D721Med (cell line): ENCODE results near the gene AQP12B.

Source experiments
- DNase-seq: peaks from one replicate; pipeline ENCODE4 v3.0.0; 2011; ENCODE audit warnings: low spot score; ENCODE audit not compliant: insufficient read length
- FAIRE-seq: peaks from 2 replicates; lab custom pipeline; 2011; peaks lifted over from hg19 to GRCh38; lab: Jason Lieb, UNC
- TF ChIP-seq, protein P1 (sequence below): IDR thresholded peaks from 2 replicates; pipeline ENCODE4 v1.5.1; 2012; ENCODE audit warnings: mild to moderate bottlenecking, control low read depth; ENCODE audit not compliant: insufficient read depth; ENCODE audit errors: missing control alignments

AQP12B gene

DNA sequence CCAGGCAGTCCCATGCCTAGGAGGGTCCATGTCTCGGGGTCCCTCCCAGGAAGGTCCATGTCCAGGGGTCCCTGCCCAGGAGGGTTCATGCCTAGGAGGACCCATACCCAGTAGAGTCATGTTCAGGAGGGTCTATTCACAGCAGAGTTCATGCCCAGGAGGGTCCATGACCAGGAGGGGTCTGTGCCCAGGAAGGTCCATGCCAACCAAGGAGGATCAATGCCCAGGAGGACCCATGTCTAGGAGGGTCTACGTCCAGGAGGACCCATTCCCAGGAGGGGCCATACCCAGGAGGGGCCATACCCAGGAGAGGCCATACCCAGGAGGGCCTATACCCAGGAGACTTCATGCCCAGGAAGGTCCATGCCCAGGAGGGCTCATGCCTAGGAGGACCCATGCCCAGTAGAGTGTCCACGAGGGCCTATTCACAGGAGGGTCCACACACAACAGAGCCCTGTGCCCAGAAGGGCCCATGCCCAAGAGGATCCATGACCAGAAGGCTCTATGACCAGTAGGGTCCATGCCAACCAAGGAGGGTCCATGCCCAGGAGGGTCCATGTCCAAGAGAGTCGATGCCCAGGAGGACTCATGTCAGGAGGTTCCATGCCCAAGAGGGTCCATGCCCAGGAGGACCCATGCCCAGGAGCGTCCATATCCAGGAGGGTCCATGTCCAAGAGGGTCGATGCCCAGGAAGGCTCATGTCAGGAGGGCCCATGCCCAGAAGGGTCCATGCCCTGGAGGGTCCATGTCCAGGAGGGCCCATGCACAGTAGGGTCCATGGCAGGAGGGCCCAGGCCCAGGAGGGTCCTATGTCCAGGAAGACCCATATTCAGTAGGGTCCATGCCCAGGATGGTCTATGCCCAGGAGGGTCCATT, 47.3 kb downstream of the AQP12B start:
- FAIRE-seq (no peak), DNase-seq (no peak)
- TF ChIP-seq, protein P1, sequence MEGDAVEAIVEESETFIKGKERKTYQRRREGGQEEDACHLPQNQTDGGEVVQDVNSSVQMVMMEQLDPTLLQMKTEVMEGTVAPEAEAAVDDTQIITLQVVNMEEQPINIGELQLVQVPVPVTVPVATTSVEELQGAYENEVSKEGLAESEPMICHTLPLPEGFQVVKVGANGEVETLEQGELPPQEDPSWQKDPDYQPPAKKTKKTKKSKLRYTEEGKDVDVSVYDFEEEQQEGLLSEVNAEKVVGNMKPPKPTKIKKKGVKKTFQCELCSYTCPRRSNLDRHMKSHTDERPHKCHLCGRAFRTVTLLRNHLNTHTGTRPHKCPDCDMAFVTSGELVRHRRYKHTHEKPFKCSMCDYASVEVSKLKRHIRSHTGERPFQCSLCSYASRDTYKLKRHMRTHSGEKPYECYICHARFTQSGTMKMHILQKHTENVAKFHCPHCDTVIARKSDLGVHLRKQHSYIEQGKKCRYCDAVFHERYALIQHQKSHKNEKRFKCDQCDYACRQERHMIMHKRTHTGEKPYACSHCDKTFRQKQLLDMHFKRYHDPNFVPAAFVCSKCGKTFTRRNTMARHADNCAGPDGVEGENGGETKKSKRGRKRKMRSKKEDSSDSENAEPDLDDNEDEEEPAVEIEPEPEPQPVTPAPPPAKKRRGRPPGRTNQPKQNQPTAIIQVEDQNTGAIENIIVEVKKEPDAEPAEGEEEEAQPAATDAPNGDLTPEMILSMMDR = no peak

DNA sequence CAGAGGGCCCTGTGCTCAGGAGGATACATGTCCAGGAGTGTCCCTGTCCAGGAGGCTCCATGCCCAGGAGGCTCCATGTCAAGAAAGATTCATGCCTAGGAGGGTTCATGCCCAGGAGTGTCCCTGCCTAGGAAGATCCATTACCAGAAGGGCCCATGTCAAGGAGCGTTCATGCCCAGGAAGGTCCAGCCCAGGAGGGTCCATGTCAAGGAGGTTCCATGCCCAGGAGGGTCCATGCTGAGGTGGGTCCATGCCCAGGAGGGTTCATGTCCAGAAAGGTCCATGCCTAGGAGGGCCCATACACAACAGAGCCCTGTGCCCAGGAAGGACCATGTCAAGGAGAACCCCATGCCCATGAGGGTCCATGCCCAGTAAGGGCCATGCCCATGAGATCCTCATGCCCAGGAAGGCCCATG, 50.4 kb downstream of the AQP12B start:
- TF ChIP-seq, protein P1 = no peak
- FAIRE-seq (no peak), DNase-seq (no peak)

DNA sequence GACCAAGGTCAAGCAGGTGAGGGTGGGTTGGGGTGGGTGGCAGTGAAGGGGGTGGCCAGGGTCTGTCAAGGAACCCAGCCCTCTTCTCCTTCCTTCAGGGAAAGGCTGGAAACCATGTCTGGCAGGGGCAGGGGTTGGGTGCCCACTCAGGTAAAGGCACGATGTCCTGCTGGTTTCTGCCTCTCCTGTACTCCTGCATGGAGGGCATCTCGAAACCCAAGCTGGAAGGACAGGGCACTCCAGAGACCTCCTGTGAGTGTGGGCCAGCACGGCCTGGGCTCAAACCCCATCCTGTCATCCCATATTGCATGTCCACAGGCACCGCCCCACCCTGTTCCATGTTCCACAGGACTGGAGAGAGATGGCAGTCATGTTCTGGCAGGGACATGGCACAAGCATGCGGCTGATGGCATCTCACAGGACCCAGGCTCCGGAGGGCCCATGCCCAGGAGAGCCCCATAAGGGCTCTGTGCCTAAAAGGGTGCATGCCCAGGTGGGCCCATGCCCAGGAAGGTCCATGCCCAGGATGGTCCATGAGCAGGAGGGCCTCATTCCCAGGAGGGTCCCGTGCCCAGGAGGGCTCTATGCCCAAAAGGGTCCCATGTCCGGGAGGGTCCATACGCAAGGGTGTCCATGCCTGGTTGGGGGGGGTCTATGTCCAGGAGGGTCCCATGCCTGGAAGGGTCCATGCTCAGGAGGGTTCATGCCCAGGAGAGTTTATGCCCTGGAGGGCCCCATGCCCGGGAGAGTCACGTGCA, 51.0 kb downstream of the AQP12B start:
- FAIRE-seq (no peak), DNase-seq (no peak)
- TF ChIP-seq, protein P1 = no peak

DNA sequence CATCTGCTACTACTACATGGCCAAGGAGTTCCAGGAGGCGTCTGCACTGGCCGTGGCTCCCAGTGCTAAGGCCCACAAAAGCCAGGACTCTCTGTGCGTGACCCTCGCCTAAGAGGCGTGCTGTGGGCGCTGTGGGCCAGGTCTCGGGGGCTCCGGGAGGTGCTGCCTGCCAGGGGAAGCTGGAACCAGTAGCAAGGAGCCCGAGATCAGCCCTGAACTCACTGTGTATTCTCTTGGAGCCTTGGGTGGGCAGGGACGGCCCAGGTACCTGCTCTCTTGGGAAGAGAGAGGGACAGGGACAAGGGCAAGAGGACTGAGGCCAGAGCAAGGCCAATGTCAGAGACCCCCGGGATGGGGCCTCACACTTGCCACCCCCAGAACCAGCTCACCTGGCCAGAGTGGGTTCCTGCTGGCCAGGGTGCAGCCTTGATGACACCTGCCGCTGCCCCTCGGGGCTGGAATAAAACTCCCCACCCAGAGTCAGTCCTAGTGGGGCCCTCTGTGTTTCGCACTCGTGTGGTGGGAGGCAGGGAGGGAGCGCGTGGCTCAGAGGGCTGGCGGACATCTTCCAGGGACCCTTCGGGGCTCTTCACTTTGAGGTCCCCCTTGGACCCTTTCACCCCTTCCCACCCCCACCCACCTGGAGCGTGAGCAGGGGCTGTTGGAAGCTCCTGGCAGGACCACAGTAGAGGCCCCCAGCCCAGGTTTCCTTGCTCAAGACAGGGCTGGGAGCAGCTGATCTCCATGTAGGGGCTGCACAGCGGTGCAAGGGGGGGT, 51.7 kb downstream of the AQP12B start:
- TF ChIP-seq, protein P1 = no peak
- no peak for FAIRE-seq

DNA sequence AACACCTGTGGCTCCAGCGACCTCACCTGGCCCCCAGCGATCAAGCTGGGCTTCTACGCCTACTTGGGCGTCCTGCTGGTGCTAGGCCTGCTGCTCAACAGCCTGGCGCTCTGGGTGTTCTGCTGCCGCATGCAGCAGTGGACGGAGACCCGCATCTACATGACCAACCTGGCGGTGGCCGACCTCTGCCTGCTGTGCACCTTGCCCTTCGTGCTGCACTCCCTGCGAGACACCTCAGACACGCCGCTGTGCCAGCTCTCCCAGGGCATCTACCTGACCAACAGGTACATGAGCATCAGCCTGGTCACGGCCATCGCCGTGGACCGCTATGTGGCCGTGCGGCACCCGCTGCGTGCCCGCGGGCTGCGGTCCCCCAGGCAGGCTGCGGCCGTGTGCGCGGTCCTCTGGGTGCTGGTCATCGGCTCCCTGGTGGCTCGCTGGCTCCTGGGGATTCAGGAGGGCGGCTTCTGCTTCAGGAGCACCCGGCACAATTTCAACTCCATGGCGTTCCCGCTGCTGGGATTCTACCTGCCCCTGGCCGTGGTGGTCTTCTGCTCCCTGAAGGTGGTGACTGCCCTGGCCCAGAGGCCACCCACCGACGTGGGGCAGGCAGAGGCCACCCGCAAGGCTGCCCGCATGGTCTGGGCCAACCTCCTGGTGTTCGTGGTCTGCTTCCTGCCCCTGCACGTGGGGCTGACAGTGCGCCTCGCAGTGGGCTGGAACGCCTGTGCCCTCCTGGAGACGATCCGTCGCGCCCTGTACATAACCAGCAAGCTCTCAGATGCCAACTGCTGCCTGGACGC, 52.5 kb downstream of the AQP12B start:
- no peak for DNase-seq
- FAIRE-seq = no peak
- TF ChIP-seq, protein P1 = no peak

More for the DNA sequence above, 51.7 kb downstream of the AQP12B start:
- DNase-seq = no peak

DNA sequence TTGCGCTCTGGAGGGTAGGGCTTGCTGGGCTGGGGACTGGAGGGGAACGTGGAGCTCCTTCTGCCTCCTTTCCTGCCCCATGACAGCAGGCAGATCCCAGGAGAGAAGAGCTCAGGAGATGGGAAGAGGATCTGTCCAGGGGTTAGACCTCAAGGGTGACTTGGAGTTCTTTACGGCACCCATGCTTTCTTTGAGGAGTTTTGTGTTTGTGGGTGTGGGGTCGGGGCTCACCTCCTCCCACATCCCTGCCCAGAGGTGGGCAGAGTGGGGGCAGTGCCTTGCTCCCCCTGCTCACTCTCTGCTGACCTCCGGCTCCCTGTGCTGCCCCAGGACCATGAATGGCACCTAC, 53.1 kb downstream of the AQP12B start:
- DNase-seq (no peak), FAIRE-seq (no peak)
- TF ChIP-seq, protein P1 = no peak
